ENCODE measurements around the gene CHFR.
"Not testable (repeated sequence)": the region's sequence is repeated elsewhere in the genome, so short reads cannot be mapped to it uniquely, and the experiment has no call there.

The CHFR gene

DNA sequence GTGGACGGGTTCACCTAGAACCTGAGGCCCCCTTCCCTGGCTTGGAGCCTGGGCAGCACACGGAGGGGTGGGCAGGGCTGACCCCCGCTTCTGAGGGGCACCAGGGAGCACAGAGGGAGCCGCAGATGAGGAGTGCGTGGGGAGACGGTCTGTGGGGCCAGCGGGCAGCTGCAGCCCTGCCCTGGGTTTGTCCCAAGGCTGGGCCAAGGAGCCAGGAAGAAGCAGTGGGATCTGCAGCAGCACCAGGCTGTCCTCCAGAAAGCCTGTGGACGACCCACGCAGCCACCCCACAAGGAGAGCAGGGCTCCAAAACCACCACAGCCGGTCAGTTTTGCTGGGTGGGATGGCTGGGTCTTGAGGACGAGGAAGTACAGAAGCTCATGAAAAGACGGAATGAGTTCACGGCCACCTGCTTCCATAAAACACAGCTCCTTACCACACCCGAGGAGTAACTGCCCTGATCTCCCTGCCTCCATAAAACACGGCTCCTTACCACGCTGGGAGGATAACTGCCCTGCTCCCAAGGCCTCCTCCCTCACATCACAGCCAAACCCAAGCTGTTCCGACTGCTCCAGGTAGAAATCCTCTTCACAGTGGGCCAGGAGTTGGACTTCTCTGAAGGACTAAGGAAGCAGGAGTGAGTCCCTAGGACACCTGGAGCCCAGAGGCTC lies 48.9 kb downstream of the CHFR start:
- no peak for DNase-seq

DNA sequence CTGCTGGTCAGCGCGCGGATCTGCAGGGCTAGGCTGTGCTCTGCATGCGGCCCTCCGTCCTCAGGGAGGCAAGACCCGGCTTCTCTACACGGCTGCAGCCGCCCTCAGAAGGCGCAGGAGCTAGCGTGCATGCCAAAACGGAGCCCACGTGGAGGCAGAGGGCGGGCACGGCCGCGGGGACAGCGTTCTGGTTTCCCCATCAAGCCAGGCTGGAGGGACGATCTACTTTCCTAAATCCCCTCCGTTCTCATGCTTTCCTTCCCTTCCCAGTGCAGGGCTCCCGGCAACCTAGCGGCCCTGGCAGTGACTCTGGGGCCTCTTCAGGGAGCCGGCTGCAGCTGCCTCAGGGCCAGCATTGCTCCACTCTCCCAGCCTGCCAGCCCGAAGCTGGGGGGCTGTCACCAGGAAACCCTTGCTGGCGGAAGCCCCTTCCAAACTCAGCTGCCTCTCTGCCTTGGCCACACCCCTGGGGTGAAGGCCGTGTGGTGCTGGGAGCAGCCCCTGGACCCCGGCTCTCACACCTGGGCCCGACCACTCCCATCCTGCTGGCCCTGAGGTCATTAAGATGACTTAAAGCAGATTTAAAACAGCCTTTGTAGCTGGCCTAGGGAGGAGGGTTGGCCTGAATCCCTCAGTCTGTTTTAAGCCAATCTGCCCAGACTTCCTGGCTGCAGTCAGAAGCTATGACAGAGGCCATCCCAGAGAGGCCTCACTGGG lies 49.6 kb downstream of the CHFR start:
- DNase-seq = no peak

DNA sequence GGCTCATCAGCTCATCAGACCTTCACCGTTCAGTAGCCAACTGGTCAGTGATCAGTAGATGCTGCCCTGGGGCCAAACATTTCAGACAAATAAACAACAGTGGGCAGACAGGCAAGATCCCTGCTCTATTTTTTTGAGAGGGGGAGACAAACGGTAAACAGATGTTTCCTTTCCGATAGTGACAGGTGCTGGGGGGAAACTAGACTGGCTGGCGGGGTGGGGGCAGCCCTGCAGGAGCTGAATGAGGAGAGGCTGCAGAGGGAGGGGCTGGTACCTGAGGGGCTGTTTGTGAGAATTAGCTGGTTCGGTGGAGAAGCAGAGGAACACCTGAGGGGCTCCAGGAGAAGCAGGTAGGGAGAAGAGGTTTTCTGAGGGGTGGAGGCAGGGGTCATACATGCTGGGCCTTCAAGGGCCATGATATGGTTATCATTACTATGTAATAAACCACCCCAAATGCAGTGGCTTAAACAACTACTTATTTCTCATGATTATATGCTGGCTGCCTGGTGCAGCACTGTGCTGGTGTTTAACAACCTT lies 50.5 kb downstream of the CHFR start:
- no peak for DNase-seq

DNA sequence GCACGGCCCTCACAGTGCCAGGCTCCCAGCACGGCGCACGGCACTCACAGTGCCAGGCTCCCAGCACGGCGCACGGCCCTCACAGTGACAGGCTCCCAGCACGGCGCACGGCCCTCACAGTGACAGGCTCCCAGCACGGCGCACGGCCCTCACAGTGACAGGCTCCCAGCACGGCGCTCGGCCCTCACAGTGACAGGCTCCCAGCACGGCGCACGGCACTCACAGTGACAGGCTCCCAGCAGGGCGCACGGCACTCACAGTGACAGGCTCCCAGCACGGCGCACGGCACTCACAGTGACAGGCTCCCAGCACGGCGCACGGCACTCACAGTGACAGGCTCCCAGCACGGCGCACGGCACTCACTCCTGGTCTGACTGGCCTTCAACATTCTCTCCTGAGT lies 51.2 kb downstream of the CHFR start:
- not testable (repeated sequence) for DNase-seq

DNA sequence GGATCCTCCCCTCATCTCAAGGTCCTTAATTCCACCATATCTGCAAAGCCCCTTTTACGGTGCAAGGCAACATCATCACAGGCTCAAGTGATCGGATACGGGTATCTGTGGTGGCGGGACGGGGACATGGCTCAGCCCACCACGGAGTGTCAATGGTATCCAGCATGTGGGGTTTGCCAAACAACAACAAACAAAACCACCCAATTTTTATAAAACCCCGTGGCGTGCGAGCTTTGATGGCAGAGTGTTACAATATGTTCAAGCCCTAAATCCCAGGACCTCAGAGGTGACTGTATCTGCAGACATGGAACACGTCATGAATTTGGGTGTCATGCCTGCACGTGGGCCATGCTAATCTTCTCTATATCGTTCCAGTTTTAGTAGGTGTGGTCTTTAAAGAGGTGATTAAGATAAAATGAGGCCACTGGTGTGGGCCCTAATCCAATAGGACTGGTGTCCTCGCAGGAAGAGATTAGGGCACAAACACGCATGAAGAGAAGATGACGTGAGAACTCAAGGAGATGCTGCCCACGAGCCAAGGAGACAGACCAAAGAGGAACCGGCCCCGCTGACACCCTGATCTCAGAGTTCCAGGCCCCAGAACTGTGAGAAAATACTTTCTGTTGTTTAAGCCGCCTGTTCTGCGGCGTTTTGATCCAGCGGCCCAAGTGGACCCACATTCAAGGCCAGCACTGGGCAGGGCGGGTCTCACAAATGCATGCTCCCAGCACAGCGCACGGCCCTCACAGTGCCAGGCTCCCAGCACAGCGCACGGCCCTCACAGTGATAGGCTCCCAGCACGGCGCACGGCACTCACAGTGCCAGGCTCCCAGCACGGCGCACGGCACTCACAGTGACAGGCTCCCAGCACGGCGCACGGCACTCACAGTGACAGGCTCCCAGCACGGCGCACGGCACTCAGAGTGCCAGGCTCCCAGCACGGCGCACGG lies 52.1 kb downstream of the CHFR start:
- DNase-seq = no peak

DNA sequence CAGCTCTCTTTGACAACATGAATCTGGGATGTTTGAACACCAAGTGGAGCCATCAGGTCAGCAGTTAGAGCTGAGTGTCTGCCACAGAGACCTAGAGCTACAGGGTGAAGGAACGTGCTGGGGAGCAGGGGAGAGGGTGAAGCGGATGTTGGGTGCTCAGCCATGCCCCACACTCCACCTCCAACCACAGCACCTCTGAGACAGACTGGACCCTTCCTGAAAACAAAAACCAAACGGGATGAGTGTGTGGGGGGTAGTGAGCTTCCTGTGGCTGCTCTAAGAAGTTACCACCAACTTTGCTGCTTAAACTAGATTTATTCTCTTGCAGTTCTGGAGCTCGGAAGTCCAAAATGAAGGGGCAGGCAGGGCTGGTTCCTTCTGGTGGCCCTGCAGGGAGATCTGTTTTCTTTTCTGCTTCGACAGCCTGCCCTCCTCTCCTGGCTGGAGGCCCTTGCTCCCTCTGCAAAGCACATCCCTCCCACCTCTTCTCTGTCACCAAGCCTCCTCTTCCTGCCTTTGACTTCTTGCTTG lies 53.2 kb downstream of the CHFR start:
- no peak for DNase-seq

DNA sequence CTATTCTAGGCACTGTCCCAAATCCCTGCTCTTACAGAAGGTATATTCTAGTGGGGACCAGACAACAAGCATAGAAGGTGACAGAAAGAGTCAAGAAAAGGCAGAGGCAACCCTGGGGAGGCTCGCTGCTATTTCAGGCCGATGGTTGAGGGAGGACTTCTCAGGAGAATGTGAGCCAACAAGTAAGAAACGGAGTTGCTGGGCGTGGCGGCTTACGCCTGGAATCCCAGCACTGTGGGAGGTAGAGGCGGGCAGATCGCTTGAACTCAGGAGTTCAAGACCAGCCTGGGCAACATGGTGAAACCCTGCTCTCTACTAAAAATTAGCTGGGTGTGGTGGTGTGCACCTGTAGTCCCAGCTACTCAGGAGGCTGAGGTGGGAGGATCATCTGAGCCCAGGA lies 54.1 kb downstream of the CHFR start:
- DNase-seq = no peak

DNA sequence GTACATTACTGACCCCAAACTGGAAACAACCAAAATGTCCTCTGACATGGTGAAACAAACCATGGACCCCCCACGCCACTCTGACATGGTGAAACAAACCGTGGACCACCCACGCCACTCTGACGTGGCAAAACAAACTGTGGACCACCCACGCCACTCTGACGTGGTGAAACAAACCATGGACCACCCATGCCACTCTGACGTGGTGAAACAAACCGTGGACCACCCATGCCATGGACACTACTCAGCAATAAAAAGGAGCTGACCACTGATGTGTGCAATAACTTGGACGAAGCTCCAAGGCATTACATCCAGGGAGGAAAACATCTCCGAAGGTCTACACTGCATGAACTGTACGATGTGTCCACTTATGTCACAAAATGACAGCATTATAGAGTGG lies 55.6 kb downstream of the CHFR start:
- DNase-seq = no peak

DNA sequence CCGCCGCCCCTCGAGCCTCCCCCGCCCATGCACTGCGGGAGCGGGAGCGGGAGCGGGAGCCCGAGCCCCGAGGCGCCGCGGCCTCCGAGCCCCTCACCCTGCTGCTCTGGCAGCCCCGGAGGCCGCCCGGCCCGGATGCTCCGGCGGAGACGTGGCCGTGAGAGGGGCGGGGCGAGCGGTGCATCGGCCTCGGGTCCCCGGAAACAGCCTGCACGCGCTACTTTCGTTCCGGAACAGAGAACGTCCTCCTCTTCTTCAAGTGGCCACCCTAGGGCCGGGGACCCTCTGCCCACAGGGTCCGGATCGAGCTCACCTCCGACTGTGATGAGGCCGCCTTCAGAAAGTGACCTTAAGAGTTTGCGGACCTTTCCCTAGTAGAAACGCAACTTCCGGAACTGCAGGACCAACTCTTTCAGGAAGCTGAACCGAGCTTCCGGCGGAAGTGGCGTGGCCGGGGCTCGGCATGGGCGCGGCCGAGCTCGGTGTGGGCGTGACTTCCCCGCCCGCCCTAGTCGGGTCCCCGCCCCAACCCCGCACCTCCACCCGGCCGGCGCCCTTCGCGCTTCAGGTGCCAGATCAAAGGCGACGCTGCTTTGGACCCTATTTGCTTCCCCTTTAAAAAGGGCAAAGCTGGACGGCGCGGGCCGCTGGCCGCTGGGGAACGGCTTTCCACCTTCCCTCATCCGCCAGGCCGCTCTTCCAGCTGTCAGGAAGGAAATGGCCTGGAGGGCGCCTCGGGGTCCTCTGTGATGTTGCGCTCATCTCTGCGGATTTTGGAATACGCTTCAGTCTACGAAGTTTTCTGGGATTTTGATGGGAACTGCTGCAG lies 58.5 kb downstream of the CHFR start, which contains the start of gene GOLGA3:
GOLGA3 (minus strand) TSS at position 164 of the 829 bp plus-strand sequence. CDS start 6,741 bp downstream, outside the sequence.
- DNase-seq = peak; percentile 94 to 96

DNA sequence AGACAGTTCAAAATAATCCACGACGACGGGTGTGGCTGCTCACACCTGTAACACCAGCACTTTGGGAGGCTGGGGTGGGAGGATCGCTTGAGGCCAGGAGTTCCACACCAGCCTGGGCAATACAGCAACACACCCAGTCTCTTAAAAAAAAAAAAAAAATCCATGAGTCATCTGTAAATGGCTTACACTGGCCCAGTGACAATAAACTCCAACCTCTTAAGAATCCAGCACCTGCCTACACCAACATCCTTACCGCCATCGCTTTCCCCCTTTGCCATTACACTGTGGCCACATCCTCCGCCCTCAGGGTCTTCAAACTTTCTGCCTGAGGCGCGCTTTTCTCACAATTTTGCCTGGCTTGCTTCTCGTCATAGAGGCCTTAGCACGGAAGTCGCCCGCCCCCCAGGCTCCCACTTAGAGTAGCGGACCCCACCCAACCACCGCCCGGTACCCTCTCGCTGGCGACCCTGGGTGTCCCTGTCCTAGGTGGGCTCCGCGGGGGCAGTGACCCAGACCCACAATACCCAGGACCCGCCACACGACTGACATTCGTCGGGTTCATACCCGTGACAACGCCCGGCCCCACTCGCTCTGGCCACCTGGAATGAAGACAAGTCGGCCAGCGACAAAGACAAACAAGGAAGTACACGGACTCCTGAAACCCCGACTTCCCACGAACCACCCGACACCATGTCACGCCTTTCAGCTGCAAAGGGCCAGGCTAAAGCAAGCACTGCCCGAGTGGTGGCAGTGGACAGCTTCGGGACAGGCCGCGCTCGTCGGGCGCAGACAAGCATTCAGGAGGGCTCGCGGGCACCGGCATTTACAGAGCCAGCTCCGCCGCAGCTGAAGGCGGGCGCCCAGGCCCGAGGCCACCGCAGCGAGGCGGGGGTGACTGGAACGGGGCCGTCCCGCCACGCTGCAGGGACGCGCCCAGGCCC lies 59.4 kb downstream of the CHFR start:
- DNase-seq = no peak

DNA sequence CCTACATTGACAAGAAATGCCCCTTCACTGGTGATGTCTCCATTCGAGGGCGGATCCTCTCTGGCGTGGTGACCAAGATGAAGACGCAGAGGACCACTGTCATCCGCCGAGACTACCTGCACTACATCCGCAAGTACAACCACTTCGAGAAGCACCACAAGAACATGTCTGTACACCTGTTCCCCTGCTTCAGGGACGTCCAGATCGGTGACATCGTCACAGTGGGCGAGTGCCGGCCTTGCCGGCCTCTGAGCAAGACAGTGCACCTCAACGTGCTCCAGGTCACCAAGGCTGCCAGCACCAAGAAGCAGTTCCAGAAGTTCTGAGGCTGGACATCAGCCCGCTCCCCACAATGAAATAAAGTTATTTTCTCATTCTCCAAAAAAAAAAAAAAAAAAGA lies 61.5 kb downstream of the CHFR start:
- no peak for DNase-seq

DNA sequence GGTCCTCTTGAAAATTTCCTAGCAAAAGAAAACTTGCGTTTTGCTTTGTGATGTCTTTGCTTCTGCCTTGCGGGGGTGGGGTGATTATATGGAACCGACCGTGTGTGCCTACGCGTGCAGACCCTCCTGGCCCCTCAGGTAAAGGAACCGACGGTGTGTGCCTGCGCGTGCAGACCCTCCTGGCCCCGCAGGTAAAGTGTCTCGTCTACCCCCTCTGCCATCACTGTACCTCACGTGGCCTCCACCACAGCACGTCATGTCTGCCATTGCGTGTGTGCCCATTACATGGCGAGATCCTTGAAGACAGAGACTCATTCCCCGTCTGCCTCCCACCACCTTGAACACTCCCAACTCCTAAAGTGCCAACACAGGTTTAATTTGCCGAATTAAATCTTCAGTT lies 62.3 kb downstream of the CHFR start:
- DNase-seq = no peak

DNA sequence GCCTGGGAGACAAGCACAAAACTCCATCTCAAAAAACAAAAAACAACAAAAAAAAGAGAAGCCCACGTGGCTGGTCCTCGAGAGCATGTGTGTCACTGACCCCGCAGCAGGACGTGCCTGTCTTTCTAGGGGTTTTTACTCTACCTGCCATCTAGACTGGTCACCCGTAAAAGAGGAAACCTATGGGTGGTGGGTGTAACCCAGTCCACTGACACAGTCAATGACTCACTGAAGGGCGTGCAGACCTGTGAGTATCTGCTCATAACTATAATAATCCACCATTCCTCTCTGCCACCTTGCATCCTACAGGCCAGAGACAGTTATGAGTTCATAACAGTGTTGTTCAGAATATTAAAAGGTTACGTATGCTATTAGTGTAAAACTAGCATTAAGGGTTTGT lies 63.4 kb downstream of the CHFR start:
- DNase-seq = no peak

DNA sequence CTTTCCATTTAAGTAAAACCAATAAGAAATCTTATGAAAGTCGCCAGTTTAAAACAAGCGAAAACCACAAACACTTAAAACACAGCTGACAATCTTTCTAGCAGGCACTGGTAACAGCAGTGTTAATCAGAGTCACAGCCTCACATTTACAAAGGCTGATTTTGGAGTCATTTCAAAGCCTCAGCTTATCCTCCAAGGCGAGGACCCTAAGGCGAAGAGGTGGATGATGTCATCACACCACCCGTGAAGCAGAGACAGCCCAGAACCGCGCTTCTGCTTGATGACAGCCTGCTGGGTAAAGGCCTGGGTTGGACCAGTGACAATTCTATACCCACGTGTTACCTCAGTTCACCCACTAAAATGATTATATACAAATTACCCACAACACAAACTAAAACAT lies 68.8 kb downstream of the CHFR start:
- DNase-seq = peak in 1 of 2 donors; percentile 25

DNA sequence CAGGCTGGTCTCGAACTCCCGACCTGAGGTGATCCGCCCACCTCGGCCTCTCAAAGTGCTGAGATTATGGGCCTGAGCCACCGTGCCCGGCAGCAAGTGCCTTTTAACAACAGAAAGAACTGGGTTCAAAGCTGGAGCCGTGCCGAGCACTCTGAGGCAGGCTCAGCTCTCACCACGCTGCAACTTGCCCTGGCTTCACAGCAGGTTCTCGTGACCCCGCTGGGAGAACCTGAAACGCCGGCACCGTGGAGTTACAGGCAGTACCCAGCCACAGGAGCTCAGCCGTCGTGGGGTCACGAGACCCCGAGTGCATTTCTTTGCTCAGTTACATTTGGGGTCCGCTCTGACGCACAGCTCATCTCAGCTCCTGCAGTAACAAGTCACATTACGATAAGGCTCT lies 73.2 kb downstream of the CHFR start:
- DNase-seq = no peak

DNA sequence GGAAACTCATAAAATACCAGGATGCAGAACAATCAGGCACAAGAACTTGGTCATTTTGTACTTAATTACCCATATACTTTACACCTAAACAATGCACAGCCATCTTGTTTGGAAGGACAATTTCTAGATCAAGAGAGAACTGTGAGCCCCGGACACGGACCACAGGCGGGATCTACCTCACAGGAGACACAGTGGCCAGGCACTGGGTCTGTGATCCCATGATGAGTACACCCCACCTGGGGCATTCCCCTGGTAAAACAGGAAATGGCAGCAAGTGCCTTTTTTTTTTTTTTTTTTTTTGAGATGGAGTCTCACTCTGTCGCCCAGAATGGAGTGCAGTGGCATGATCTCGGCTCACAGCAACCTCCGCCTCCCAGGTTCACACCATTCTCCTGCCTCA lies 74.0 kb downstream of the CHFR start:
- no peak for DNase-seq

DNA sequence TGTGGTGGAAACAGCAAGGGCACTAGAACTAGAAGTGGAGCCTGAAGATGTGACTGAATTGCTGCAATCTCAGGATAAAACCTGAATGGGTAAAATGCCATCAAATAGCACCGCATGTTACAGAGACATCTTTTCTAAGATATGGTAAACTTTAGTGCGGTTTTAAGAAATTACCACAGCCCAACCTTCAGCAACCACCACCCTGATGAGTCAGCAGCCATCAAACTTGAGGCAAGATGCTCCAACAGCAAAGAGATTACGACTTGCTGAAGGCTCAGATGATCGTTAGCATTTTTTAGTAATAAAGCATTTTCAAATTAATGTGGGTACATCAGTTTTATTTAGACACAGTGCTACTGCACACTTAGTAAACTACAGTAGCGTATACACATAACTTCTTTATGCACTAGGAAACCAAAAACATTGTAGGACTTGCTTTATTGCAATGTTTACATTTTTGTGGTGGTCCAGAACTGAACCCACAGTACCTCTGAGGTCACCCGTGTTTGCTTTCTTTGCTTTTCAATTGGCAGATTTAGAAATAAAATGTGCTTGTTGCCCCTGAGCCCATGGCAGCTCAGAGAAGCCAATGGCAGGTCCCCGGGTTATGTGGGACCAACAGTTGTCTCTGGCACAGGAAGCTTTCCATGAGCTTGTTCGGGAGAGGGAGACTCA lies 74.6 kb downstream of the CHFR start:
- peak in 1 of 2 donors; percentile 19 for DNase-seq

DNA sequence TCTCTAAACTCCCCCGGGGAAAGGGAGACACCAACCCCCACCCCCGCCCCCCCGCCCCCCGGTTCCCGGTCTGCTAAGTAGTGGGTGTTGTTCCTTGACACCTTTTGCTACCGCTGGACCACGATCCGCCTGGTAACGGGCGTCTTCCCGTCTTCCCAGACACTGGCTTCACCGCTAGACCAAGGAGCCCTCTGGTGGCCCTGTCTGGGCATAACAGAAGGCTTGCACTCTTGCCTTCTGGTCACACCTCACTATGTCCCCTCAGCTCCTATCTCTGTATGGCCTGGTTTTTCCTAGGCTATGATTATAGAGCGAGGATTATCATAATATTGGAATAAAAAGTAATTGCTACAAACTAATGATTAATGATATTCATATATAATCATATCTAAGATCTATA lies 78.0 kb downstream of the CHFR start:
- DNase-seq = peak; percentile 31 to 34

DNA sequence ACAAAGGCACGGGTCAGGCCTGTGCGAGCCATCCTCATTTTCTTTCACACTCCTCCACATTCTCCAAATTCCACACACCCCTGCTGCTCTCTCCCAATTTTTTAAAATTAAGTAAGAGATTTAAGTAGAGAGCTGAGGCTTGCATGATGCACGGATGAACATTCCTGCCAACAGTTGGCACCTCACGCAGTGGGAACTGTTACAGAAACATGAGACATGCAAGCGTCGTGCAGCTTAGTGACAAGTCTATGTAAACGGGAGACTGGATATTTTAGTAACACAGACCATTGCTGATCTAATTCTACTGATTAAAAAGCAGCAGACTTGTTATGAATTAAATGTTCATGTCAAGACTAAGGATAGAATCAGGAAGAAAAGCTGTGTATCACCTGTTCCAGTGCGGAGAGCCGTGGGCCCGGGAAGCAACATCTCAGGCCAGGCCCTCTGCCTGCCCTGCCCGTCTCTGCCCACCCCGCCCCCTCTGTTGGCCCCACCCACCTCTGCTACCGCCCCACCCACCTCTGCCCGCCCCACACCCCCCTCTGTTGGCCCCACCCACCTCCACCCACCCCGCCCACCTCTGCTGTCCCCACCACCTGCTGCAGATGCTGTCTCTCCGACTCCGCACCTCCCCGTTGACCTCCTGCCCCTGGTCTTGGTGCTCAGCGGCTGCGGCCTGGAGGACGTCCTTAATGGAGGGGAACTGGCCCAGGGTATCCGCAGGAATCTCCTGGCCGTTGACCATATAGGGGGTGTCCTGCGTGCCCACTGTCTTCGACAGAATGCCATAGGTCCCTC lies 79.9 kb downstream of the CHFR start:
- no peak for DNase-seq

Data from CD4-positive, alpha-beta T cell treated with Interferon alpha-2 for 1 hour (primary cell).